ENCODE data around the gene RNF180. TPM values are rescaled to one million over a fixed set of nuclear protein-coding genes. Genes with fewer than 3 reads are reported as not detected.

RNF180 gene
- polyA plus RNA-seq, 1 donor from 2014 or later: 6.4 TPM

Other genes with a start within 250 kb of the RNF180 start
- gene HTR1A, start 203.4 kb upstream of the RNF180 start, polyA plus RNA-seq: not detected in 2 replicates